H9 (cell line): Measurements from ENCODE around the gene ACOXL. TPM values are rescaled to one million over a fixed set of nuclear protein-coding genes. Genes with fewer than 3 reads are reported as not detected.

Experiments used
- DNase-seq: peaks from one replicate; pipeline ENCODE4 v3.0.0-alpha.2; 2017
- H2AFZ ChIP-seq: one replicate; pipeline ENCODE4 v1.6.1; 2013; ENCODE audit warnings: mild to moderate bottlenecking, low read length, control low read depth, moderate library complexity
- H2AK5ac ChIP-seq: 2 replicates; pipeline ENCODE4 v1.6.1; 2013; ENCODE audit warnings: low read length, control low read depth, mixed read lengths; ENCODE audit not compliant: insufficient read length
- H2BK120ac ChIP-seq: one replicate; pipeline ENCODE4 v1.6.1; 2013; ENCODE audit warnings: low read depth, mild to moderate bottlenecking, low read length, control low read depth, inconsistent platforms; ENCODE audit not compliant: poor library complexity, severe bottlenecking
- H2BK12ac ChIP-seq: 2 replicates; pipeline ENCODE4 v1.6.1; 2013; ENCODE audit warnings: low read length, control low read depth, mixed read lengths, low read depth; ENCODE audit not compliant: insufficient read length
- H2BK15ac ChIP-seq: 2 replicates; pipeline ENCODE4 v1.6.1; 2013; ENCODE audit warnings: low read depth, low read length, control low read depth
- H2BK20ac ChIP-seq: one replicate; pipeline ENCODE4 v1.6.1; 2013; ENCODE audit warnings: low read depth, mild to moderate bottlenecking, low read length, control low read depth, inconsistent platforms; ENCODE audit not compliant: poor library complexity, severe bottlenecking
- H2BK5ac ChIP-seq: 2 replicates; pipeline ENCODE4 v1.6.1; 2013; ENCODE audit warnings: low read length, control low read depth, mixed read lengths; ENCODE audit not compliant: insufficient read length
- H3K14ac ChIP-seq: 2 replicates; pipeline ENCODE4 v1.6.1; 2013; ENCODE audit warnings: low read length, control low read depth; ENCODE audit not compliant: insufficient read depth
- H3K18ac ChIP-seq: 2 replicates; pipeline ENCODE4 v1.6.1; 2013; ENCODE audit warnings: low read depth, mild to moderate bottlenecking, mixed read lengths, low read length, control low read depth; ENCODE audit not compliant: insufficient read length
- H3K23ac ChIP-seq: 2 replicates; pipeline ENCODE4 v1.6.1; 2013; ENCODE audit warnings: low read length, control low read depth, mixed read lengths, low read depth; ENCODE audit not compliant: insufficient read length
- H3K23me2 ChIP-seq: 2 replicates; pipeline ENCODE4 v1.6.1; 2013; ENCODE audit warnings: low read depth, mild to moderate bottlenecking, mixed read lengths, low read length, control low read depth; ENCODE audit not compliant: insufficient read length, poor library complexity, severe bottlenecking
- H3K27ac ChIP-seq: 2 replicates; pipeline ENCODE4 v1.5.1; 2013; ENCODE audit warnings: low read length, control low read depth, mixed read lengths, low read depth; ENCODE audit not compliant: insufficient read length
- H3K27me3 ChIP-seq: 2 replicates; pipeline ENCODE4 v1.6.1; 2013; ENCODE audit warnings: low read length, control low read depth, inconsistent platforms; ENCODE audit not compliant: insufficient read depth
- H3K4ac ChIP-seq: 2 replicates; pipeline ENCODE4 v1.6.1; 2013; ENCODE audit warnings: low read depth, mild to moderate bottlenecking, control low read depth, inconsistent platforms, low read length, moderate library complexity
- H3K4me1 ChIP-seq: 2 replicates; pipeline ENCODE4 v1.6.1; 2013; ENCODE audit warnings: low read length, control low read depth, inconsistent platforms; ENCODE audit not compliant: insufficient read depth
- H3K4me2 ChIP-seq: 2 replicates; pipeline ENCODE4 v1.6.1; 2013; ENCODE audit warnings: low read length, control low read depth, mixed read lengths; ENCODE audit not compliant: insufficient read length, insufficient read depth
- H3K56ac ChIP-seq: 2 replicates; pipeline ENCODE4 v1.6.1; 2013; ENCODE audit warnings: low read depth, mild to moderate bottlenecking, mixed read lengths, low read length, control low read depth; ENCODE audit not compliant: insufficient read length
- H3K79me1 ChIP-seq: 2 replicates; pipeline ENCODE4 v1.6.1; 2013; ENCODE audit warnings: low read depth, mild to moderate bottlenecking, moderate library complexity, low read length, control low read depth, inconsistent platforms; ENCODE audit not compliant: insufficient read depth, poor library complexity, severe bottlenecking
- H3K79me2 ChIP-seq: 2 replicates; pipeline ENCODE4 v1.6.1; 2013; ENCODE audit warnings: low read length, control low read depth, inconsistent platforms; ENCODE audit not compliant: insufficient read depth
- H3K9ac ChIP-seq: 2 replicates; pipeline ENCODE4 v1.6.1; 2013; ENCODE audit warnings: low read length, control low read depth, mixed read lengths; ENCODE audit not compliant: insufficient read length; ENCODE audit errors: extremely low read depth
- H3K9me3 ChIP-seq: one replicate; pipeline ENCODE4 v1.6.1; 2013; ENCODE audit warnings: low read depth, low read length, inconsistent platforms; ENCODE audit not compliant: control insufficient read depth
- H3T11ph ChIP-seq: one replicate; pipeline ENCODE4 v1.6.1; 2013; ENCODE audit warnings: mild to moderate bottlenecking, low read length, control low read depth, inconsistent platforms
- H4K20me1 ChIP-seq: one replicate; pipeline ENCODE4 v1.6.1; 2013; ENCODE audit not compliant: control insufficient read depth, insufficient read length, insufficient read depth
- H4K5ac ChIP-seq: 2 replicates; pipeline ENCODE4 v1.6.1; 2013; ENCODE audit warnings: low read depth, mild to moderate bottlenecking, mixed read lengths, low read length, control low read depth; ENCODE audit not compliant: insufficient read length
- H4K8ac ChIP-seq: replicated peaks from 2 replicates; pipeline ENCODE4 v1.6.1; 2013; ENCODE audit warnings: low read length, control low read depth, mixed read lengths, low read depth; ENCODE audit not compliant: insufficient read length
- H4K91ac ChIP-seq: 2 replicates; pipeline ENCODE4 v1.6.1; 2013; ENCODE audit warnings: low read depth, mild to moderate bottlenecking, moderate library complexity, mixed read lengths, low read length, control low read depth; ENCODE audit not compliant: insufficient read length
- H3K27ac Mint-ChIP-seq, 3 experiments: 2 replicates in 2 of 3; 3 replicates in 1 of 3; pipeline ENCODE4 v1.8.0; 2020 to 2021; ENCODE audit warnings: mixed read lengths in 3 of 3, mild to moderate bottlenecking in 1 of 3, moderate library complexity in 1 of 3
- H3K27me3 Mint-ChIP-seq: 2 replicates; pipeline ENCODE4 v1.8.0; 2021; ENCODE audit warnings: low read depth, mild to moderate bottlenecking, moderate library complexity, mixed read lengths
- H3K36me3 Mint-ChIP-seq, 3 experiments: 2 replicates in 2 of 3; 3 replicates in 1 of 3; pipeline ENCODE4 v1.8.0; 2020 to 2021; ENCODE audit warnings: low read depth in 3 of 3, mixed read lengths in 3 of 3; ENCODE audit not compliant: insufficient read depth in 1 of 3
- H3K4me1 Mint-ChIP-seq, 2 experiments: 2 replicates each; pipeline ENCODE4 v1.8.0; 2020; ENCODE audit warnings: mixed read lengths in 2 of 2
- H3K4me3 Mint-ChIP-seq, 2 experiments: 2 replicates in 1 of 2; 3 replicates in 1 of 2; pipeline ENCODE4 v1.8.0; 2020 to 2021; ENCODE audit warnings: mild to moderate bottlenecking in 2 of 2, mixed read lengths in 2 of 2, moderate library complexity in 1 of 2
- H3K9me3 Mint-ChIP-seq, 2 experiments: 2 replicates in 1 of 2; 3 replicates in 1 of 2; pipeline ENCODE4 v1.8.0; 2020; ENCODE audit warnings: mild to moderate bottlenecking in 2 of 2, mixed read lengths in 2 of 2, moderate library complexity in 1 of 2
- CTCF ChIP-seq: fragments of 200-600 bp; sonication (generic); conservative IDR thresholded peaks from 3 replicates; pipeline ENCODE4 v1.8.0; 2021; ENCODE audit warnings: antibody characterized with exemption, mild to moderate bottlenecking
- WGBS: extraction: QIAGEN DNeasy Blood & Tissue Kit; methylation state at CpG from one replicate; pipeline ENCODE4 v1.1.7; 2013; ENCODE audit warnings: missing lambda C conversion rate, low lambda C conversion rate, mixed read lengths; ENCODE audit not compliant: insufficient read length; ENCODE audit errors: extremely low coverage; 5-methylcytosine and 5-hydroxymethylcytosine counted together
- total RNA-seq: library from RNA; stranded (reverse); gene quantifications from 2 replicates; pipeline ENCODE4 v1.2.1, GENCODE V29; 2021

Gene ACOXL
- total RNA-seq, 1 experiment from 2014 or later = 37.6 TPM

GRCh38 chr2:110823165-110823564 lies 90.8 kb downstream of the ACOXL start:
- no CpG with 5 or more reads among the region's 3 CpGs for WGBS
- TF ChIP-seq CTCF = no peak
- H4K5ac ChIP-seq = no peak overlapping the region
- Mint-ChIP-seq H3K4me1 (no peaks in the 10 kb centered on the region), H3K27ac (no peak overlapping the region), H3K27me3 (no peaks in the 10 kb centered on the region), H3K4me3 (no peak overlapping the region), H3K36me3 (peaks cover 47 to 83% (median 82%) of the 10 kb centered on the region in 3 experiments), H3K9me3 (peaks cover 16 to 17% of the 10 kb centered on the region in 2 experiments)
- no peak overlapping the region for H3K14ac ChIP-seq
- no peaks in the 10 kb centered on the region for H4K20me1 ChIP-seq
- no peak overlapping the region for H2BK15ac ChIP-seq
- no peaks in the 10 kb centered on the region for H3K27me3 ChIP-seq
- H3K9ac ChIP-seq = no peak overlapping the region
- H3K18ac ChIP-seq = no peak overlapping the region
- H2BK20ac ChIP-seq = no peak overlapping the region
- H3K9me3 ChIP-seq = peaks cover 4% of the 10 kb centered on the region
- no peak for DNase-seq
- H4K8ac ChIP-seq = no peak overlapping the region
- no peak overlapping the region for H2BK5ac ChIP-seq
- H3K4ac ChIP-seq = no peak overlapping the region
- H3K23me2 ChIP-seq = no peaks in the 10 kb centered on the region
- H3K23ac ChIP-seq = no peak overlapping the region
- H2AK5ac ChIP-seq = no peak overlapping the region
- H3K56ac ChIP-seq = no peak overlapping the region
- no peak overlapping the region for H3T11ph ChIP-seq
- no peak overlapping the region for H3K4me2 ChIP-seq
- no peak overlapping the region for H2BK12ac ChIP-seq
- H4K91ac ChIP-seq = no peak overlapping the region
- H3K4me1 ChIP-seq = no peaks in the 10 kb centered on the region
- no peaks in the 10 kb centered on the region for H3K79me1 ChIP-seq
- no peak overlapping the region for H2BK120ac ChIP-seq
- no peaks in the 10 kb centered on the region for H3K79me2 ChIP-seq
- no peak overlapping the region for H3K27ac ChIP-seq
- H2AFZ ChIP-seq = no peak overlapping the region
